LHCN-M2 (cell line): ENCODE measurements around the gene MYDGF. TPM values are rescaled to one million over a fixed set of nuclear protein-coding genes. Genes with fewer than 3 reads are reported as not detected.
"Not testable (repeated sequence)": the region's sequence is repeated elsewhere in the genome, so short reads cannot be mapped to it uniquely, and the experiment has no call there.

Experiments
- DNase-seq: peaks from one replicate; pipeline ENCODE4 v3.0.0-alpha.2; 2012; ENCODE audit warnings: low read depth
- polyA plus RNA-seq: library from polyadenylated mRNA; unstranded; fragments of >200 nt; gene quantifications from one replicate; pipeline ENCODE4 v1.2.1, GENCODE V29; 2012; ENCODE audit warnings: missing spikeins
- total RNA-seq: library from RNA; depleted of rRNA; stranded (reverse); fragments of >200 nt; gene quantifications from 2 replicates; pipeline ENCODE4 v1.2.3, GENCODE V29; 2014; rRNA removed

MYDGF gene
- 151 and 161 TPM in 2 replicates for total RNA-seq
- polyA plus RNA-seq, result 338 TPM

- DNase-seq, result peak; percentile 86
Observed at GRCh38 chr19:4669723-4670480, at the start of gene MYDGF. MYDGF (minus strand) TSS chr19:4670342; CDS start chr19:4670334, 8 bp downstream.

GRCh38 chr19:4719499-4719866 is 49.3 kb upstream of the MYDGF start:
- DNase-seq, result no peak

DNA sequence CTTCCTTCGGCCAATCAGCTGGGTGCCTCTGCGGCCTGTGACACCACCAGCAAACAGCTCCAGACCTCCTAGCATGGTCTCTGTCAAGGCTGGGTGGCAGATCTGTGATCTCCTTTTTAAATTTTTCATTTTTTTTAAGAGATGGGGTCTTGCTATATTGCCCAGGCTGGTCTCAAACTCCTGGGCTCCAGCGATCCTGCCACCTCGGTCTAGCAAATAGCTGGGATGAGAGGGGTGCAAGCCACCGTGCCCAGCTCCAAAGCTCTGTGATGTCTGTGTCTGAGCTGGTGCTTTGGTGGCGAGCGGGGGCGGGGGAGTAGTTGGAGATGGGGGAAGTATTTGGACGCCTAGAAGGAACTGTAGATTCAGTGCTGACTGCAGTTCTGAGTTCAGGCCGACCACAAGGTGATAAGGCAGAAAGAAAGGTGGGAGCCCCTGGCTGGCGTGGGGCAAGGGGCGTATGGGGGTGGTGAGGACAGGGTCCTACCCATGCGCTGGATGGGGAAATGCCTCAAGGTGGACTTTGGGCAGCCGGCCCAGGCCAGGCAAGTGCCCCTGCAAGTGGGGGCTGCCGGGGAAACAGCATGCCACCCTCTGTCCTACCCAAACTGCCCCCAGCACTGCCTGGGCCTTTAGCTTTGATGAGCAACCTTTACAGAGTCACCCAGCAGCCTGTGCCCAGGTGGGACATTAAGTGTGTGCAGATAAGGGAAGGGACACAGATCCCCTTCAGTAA is 48.0 kb upstream of the MYDGF start:
- DNase-seq, result no peak

GRCh38 chr19:4717191-4717965 is 47.2 kb upstream of the MYDGF start:
- peak; percentile 91 for DNase-seq

DNA sequence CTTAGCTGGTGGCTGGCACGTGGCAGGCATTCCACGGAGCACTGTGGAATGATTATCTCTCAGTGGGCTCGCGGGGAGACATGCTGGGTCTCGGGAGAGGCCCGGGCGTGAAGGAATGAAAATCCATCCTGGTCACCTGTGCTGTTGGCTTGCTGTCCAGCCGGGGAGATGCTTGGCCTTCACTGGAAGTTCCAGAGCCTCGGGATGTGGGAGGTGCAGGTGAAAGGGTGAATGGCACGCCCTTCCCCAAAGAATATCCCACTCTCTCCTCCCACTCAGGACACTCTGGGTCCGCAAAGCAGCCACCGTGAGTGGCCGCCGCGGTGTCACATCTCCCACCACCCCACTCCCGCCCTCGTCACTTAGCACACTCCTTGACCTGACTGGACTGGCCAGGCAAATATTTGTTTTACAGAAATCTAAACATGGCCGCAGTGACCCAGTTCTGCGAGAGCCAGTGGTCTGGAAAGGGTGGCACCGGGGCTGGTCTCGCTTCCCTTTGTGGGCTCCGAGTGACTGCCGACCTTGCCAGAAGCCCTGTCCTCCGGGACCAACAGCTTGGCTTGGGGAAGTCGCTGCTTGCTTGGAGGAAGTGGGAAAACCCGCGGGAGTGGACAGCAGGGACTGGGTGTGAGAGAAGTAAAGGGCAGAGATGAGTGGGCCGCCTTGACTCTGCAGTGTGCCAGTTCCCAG is 45.5 kb upstream of the MYDGF start:
- DNase-seq, result no peak

DNA sequence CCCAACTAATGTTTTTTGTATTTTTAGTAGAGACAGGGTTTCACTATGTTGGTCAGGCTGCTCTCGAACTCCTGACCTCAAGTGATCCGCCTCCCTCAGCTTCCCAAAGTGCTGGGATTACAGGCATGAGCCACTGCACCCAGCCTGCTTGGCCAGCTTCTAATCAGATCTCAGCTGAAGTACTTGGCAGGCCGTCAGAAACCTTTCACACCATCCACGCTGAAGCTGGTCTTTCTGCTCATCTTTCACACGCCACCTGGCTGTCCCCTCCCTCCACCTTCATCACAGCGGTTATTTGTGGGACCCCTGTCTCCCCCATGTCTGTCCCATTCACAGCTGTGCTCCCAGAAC is 45.0 kb upstream of the MYDGF start:
- DNase-seq, result not testable (repeated sequence)

DNA sequence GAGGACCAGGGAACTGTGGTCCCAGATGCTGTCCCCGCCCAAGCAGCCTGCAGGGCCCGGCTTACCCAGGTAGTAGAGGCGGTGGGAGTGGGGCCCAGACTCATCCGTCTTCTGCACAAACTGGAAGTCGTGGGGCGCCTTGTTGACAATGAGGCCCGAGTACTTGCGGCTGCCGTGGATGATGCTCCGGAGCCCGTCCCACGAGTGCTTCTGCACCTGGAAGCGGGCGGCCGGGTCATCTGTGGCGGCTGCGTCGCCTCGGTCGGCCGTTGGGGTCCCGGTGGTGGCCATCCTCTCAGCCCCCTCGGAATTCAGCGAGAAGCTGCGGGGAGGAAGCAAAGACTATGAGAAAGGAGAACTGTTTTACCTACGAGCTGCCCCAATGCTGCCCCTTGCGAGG is 43.9 kb upstream of the MYDGF start:
- no peak for DNase-seq

DNA sequence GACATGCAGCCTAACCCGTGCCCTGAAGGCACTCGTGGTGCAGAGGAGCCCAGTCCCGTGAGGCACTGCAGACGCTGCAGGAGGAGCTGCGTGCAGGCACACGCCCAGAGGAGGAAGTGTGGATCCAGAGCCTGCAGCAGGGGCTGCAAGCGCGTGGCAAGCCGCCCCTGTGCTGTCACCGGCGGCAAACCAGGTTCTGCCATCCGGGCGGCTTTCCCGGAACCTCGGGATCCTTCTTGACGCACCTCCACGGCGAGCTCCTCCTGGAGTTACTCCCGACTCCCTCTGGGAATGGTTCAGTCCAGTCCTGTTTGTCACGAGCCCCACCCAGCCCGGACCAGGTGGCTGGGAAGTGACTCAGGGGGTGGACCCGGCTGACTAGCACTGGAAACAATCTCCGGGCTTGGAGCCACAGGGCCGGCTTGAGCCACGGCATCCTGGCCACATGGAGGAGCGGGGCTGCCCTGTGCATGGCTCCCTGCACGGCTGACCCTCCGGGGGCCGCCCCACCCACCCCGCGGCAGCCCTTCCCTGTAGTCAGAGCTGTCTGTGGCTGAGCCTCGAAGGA is 43.3 kb upstream of the MYDGF start:
- peak; percentile 99 for DNase-seq

DNA sequence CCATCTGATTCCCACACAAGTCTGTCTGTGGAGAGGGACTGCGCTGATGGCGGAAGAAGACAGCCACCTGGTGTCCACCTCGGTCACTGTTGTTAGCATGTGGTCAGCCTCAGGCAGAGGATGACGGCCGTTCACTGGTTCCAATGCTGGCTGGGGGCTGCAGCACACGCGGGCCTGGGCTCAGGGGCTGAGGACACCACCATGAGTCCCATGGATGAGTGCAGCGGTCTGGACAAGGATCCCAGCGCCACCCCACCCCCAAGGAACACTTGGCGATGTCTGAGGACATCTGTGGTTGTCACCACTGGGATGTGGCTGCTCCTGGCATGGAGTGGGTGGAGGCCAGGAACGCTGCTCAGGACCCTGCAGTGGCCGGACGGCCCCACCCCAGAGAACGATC is 42.6 kb upstream of the MYDGF start:
- DNase-seq, result no peak

- DNase-seq, result no peak
Observed at GRCh38 chr19:4711211-4711610, 41.1 kb upstream of the MYDGF start.

- no peak for DNase-seq
Observed at GRCh38 chr19:4710281-4710600, 40.1 kb upstream of the MYDGF start.

GRCh38 chr19:4709440-4710280 is 39.5 kb upstream of the MYDGF start:
- DNase-seq, result no peak

- peak; percentile 91 for DNase-seq
Observed at GRCh38 chr19:4707956-4708650, 38.0 kb upstream of the MYDGF start.

GRCh38 chr19:4707322-4707721 is 37.2 kb upstream of the MYDGF start:
- DNase-seq, result no peak

GRCh38 chr19:4705413-4706131 is 35.4 kb upstream of the MYDGF start:
- no peak for DNase-seq

GRCh38 chr19:4704317-4704673 is 34.2 kb upstream of the MYDGF start:
- DNase-seq, result no peak

- DNase-seq, result no peak
Observed at GRCh38 chr19:4703671-4704316, 33.7 kb upstream of the MYDGF start.

- DNase-seq, result no peak
Observed at GRCh38 chr19:4702764-4703163, 32.6 kb upstream of the MYDGF start.

- DNase-seq, result no peak
Observed at GRCh38 chr19:4701557-4701956, 31.4 kb upstream of the MYDGF start.
